Neuron (in vitro differentiated cells): ENCODE results near the gene PLA2G4D.

ENCODE experiments used
- H2AFZ ChIP-seq: one replicate; pipeline ENCODE4 v1.6.1; 2013; ENCODE audit warnings: low read depth, mild to moderate bottlenecking, inconsistent platforms, low read length, moderate library complexity
- H3K27me3 ChIP-seq: one replicate; pipeline ENCODE4 v1.6.1; 2013; ENCODE audit warnings: low read length; ENCODE audit not compliant: insufficient read depth
- H3K36me3 ChIP-seq: one replicate; pipeline ENCODE4 v1.6.1; 2013; ENCODE audit warnings: low read length; ENCODE audit not compliant: insufficient read depth
- H3K4me1 ChIP-seq: one replicate; pipeline ENCODE4 v1.6.1; 2013; ENCODE audit warnings: low read length; ENCODE audit not compliant: insufficient read depth
- H3K4me3 ChIP-seq: 2 replicates; pipeline ENCODE4 v1.5.1; 2013; ENCODE audit warnings: mild to moderate bottlenecking, low read length, moderate library complexity
- H3K9me3 ChIP-seq: one replicate; pipeline ENCODE4 v1.6.1; 2013; ENCODE audit warnings: low read length

The PLA2G4D gene

DNA sequence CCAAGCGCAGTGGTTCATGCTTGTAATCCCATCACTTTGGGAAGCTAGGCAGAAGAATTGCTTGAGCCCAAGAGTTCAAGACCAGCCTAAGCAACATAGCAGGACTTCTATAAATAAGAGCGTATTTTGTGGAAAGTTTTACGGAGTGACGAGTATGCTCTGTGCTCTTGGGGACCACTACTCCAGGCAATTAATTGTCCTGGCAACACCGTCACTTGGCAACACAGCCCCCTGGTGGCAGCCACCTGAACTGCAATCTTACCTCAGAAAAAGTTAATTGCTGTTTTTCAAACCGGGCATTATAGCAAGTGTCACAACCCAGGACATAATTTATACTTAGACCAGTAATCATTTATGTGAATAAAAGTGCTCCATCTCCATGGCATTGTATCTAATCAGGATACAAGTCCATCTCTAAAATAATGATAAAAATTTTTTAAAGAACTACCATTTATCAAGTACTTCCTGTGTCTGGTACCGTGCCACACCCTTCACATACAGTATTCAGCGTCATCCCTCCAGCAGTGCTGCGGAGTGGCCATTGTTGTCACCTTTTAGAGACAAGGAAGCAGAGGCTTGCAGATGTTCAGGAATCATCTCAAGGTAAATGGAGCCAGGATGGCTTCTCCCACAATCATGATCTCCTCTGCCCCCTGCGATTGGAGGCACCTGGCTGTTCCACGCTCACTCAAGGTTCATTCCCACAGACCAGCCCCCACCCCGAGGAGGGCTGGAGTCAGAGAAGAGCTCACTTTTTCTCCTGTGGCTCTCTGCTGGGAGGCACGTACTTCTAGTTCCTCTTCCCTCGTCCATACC, 34.5 kb downstream of the PLA2G4D start:
- no peaks in the 10 kb centered on the region for H3K36me3 ChIP-seq
- H3K9me3 ChIP-seq, result no peaks in the 10 kb centered on the region
- H3K4me3 ChIP-seq, result no peak overlapping the region
- H2AFZ ChIP-seq, result no peak overlapping the region
- peaks cover 4% of the 10 kb centered on the region for H3K4me1 ChIP-seq
- peaks cover 5% of the 10 kb centered on the region for H3K27me3 ChIP-seq

- no peaks in the 10 kb centered on the region for H3K9me3 ChIP-seq
- peaks cover 5% of the 10 kb centered on the region for H3K27me3 ChIP-seq
- no peak overlapping the region for H2AFZ ChIP-seq
- H3K4me1 ChIP-seq, result no peaks in the 10 kb centered on the region
- H3K4me3 ChIP-seq, result no peak overlapping the region
- H3K36me3 ChIP-seq, result no peaks in the 10 kb centered on the region
Measured at GRCh38 chr15:42058791-42059190, 35.6 kb downstream of the PLA2G4D start.

DNA sequence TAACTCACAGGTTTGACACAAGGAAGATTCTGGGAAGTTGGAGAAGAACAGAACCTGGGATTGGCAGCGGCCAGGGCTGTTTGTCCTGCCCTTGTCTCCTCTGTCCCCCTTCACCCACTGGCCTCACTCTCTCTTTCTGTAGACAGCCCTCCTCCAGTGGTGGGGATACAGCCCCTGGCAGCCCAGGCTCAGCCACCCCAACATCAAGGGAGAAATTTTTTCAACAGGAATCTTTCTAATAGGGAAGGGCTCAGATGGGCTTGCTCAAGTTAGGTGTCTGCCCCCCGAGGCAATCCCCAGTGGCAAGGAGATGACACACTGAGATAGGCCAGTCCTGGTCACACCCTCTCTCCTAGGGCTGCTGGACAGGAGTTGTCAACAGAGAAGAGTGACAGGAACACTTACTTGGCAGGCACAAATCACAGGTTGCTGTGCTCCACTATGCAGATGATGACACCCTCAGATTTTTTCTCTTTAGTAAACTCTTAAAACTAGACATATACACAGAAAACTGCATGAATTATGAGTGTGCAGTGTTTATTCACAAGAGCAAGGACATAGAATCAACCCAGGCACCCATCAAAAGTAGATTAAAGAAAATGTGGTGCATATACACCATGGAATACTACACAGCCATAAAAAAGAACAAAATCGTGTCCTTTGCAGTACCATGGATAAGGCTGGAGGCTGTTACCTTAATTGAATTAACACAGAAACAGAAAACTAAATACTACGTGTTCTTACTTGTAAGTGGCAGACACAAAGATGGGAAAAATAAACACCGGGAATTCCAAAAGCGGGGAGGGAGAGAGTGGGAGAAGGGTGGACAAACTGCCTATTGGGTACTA, 36.3 kb downstream of the PLA2G4D start:
- Histone ChIP-seq H2AFZ (no peak overlapping the region), H3K9me3 (no peaks in the 10 kb centered on the region), H3K4me3 (no peak overlapping the region), H3K4me1 (no peaks in the 10 kb centered on the region), H3K36me3 (no peaks in the 10 kb centered on the region), H3K27me3 (peaks cover 5% of the 10 kb centered on the region)

- H2AFZ ChIP-seq, result no peak overlapping the region
- H3K9me3 ChIP-seq, result no peaks in the 10 kb centered on the region
- H3K36me3 ChIP-seq, result no peaks in the 10 kb centered on the region
- peaks cover 6% of the 10 kb centered on the region for H3K27me3 ChIP-seq
- no peak overlapping the region for H3K4me3 ChIP-seq
- no peaks in the 10 kb centered on the region for H3K4me1 ChIP-seq
Measured at GRCh38 chr15:42056934-42057798, 37.2 kb downstream of the PLA2G4D start.

- Histone ChIP-seq H3K9me3 (no peaks in the 10 kb centered on the region), H3K4me3 (no peak overlapping the region), H3K4me1 (no peaks in the 10 kb centered on the region), H3K27me3 (peaks cover 15% of the 10 kb centered on the region), H3K36me3 (no peaks in the 10 kb centered on the region), H2AFZ (no peak overlapping the region)
Measured at GRCh38 chr15:42053914-42054313, 40.4 kb downstream of the PLA2G4D start.

GRCh38 chr15:42053010-42053409, 41.4 kb downstream of the PLA2G4D start:
- Histone ChIP-seq H3K36me3 (no peaks in the 10 kb centered on the region), H3K4me1 (no peaks in the 10 kb centered on the region), H3K4me3 (no peak overlapping the region), H3K27me3 (peaks cover 15% of the 10 kb centered on the region), H2AFZ (no peak overlapping the region), H3K9me3 (no peaks in the 10 kb centered on the region)

DNA sequence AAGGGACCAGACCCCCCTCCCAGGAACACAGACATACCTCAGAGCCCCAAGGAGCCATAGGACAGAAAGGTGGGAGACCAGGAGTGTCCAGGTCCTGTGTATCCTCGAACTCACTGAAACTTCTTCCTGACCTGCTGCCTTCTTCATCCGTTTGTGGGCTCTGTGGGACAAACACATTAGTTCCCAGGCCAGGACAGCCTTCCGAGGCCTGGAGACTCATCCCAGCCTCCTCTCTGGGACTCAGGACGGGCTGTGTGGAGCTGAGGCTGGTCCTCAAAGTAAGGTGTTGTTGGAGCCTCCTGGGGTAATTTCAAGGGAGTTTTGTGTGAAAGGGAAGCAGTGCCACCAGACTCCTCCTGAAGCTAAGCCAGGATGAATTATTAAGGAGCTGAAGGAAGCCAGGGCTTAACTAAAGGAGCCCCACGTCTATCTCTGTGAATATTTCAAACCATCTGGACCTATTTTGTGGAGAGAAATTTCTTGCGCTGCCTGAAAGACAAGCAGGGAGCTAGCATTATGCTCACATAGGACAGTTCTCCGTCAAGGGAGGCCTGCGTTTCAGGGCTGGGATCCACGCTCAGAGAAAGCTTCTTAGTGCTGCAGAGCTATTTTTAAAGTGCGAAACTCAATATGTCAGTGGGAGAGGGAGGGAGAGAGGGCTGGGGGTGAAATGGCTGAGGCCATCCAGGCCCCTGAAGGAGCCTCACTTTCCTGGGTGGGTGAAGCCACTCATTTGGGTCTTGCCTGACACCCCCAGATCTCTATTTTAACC, 43.7 kb downstream of the PLA2G4D start:
- H3K9me3 ChIP-seq, result no peaks in the 10 kb centered on the region
- peaks cover 10% of the 10 kb centered on the region for H3K27me3 ChIP-seq
- H3K36me3 ChIP-seq, result no peaks in the 10 kb centered on the region
- no peaks in the 10 kb centered on the region for H3K4me1 ChIP-seq
- H2AFZ ChIP-seq, result no peak overlapping the region
- H3K4me3 ChIP-seq, result no peak overlapping the region

- no peaks in the 10 kb centered on the region for H3K4me1 ChIP-seq
- H3K27me3 ChIP-seq, result peaks cover 10% of the 10 kb centered on the region
- no peaks in the 10 kb centered on the region for H3K36me3 ChIP-seq
- no peak overlapping the region for H2AFZ ChIP-seq
- H3K4me3 ChIP-seq, result no peak overlapping the region
- H3K9me3 ChIP-seq, result no peaks in the 10 kb centered on the region
Measured at GRCh38 chr15:42048821-42049200, 45.6 kb downstream of the PLA2G4D start.

- Histone ChIP-seq H3K4me3 (no peak overlapping the region), H3K4me1 (no peaks in the 10 kb centered on the region), H3K9me3 (no peaks in the 10 kb centered on the region), H3K36me3 (no peaks in the 10 kb centered on the region), H2AFZ (no peak overlapping the region), H3K27me3 (peaks cover 10% of the 10 kb centered on the region)
Measured at GRCh38 chr15:42048080-42048820, 46.1 kb downstream of the PLA2G4D start.

DNA sequence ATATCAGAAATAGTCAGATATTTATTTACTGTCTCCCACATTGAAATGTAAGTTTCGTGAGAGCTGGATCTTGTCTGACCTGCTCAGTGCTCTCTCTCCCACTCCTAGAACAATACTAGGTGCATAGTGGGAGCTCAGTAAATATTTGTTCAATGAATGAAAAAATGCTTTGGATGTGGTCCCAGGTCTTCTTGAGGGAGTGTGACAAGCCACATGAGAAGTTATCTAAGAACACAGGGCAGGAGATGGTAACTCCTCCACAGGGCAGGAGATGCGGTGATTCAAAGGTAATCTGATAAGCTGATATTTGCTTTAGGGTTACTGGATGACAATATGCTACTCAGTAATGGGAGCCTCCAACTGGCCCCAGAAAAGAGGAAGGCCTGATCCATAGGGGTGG, 47.8 kb downstream of the PLA2G4D start:
- no peaks in the 10 kb centered on the region for H3K36me3 ChIP-seq
- peaks cover 3% of the 10 kb centered on the region for H3K27me3 ChIP-seq
- H2AFZ ChIP-seq, result no peak overlapping the region
- H3K4me1 ChIP-seq, result peaks cover 3% of the 10 kb centered on the region
- H3K9me3 ChIP-seq, result no peaks in the 10 kb centered on the region
- H3K4me3 ChIP-seq, result no peak overlapping the region

DNA sequence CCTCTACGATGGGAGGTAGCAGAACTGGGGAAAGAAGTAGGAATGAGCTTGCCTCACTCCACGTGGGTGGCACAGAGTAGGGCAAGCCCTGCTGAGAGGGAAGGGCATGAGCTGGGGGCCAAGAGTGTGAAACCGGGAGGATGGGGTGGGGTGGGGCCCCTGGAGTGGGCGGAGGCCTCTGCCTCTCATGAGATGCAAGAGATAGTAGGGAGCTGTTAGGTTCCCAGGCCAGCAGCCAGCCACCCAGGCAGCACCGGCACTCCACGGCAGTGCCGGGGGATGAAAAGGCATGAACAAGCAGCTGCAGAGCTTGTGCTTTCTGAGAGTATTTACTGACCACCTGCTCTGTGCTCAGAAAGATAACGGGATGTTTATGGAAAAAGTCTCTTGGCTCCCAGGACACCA, 49.1 kb downstream of the PLA2G4D start:
- H3K4me1 ChIP-seq, result peaks cover 6% of the 10 kb centered on the region
- no peaks in the 10 kb centered on the region for H3K9me3 ChIP-seq
- H3K4me3 ChIP-seq, result no peak overlapping the region
- H2AFZ ChIP-seq, result no peak overlapping the region
- H3K36me3 ChIP-seq, result no peaks in the 10 kb centered on the region
- no peaks in the 10 kb centered on the region for H3K27me3 ChIP-seq
